GM12878 (cell line): ENCODE data around the gene BEST2. TPM values are rescaled to one million over a fixed set of nuclear protein-coding genes. Genes with fewer than 3 reads are reported as not detected.

Source experiments
- BCL3 ChIP-seq: IDR thresholded peaks from 2 replicates; pipeline ENCODE4 v1.6.1; 2011; ENCODE audit warnings: borderline replicate concordance, low read depth, mild to moderate bottlenecking, moderate library complexity, low read length; ENCODE audit not compliant: insufficient read depth, poor library complexity, severe bottlenecking
- CHD4 ChIP-seq: fragments of 200-600 bp; sonication (generic); IDR thresholded peaks from 2 replicates; pipeline ENCODE4 v1.6.1; 2016; ENCODE audit warnings: mild to moderate bottlenecking
- E4F1 ChIP-seq: fragments of 450-650 bp; IDR thresholded peaks from 2 replicates; pipeline ENCODE4 v1.6.1; 2018; ENCODE audit warnings: borderline replicate concordance, mild to moderate bottlenecking; ENCODE audit not compliant: partially characterized antibody
- EED ChIP-seq: sonication (generic); IDR thresholded peaks from 2 replicates; pipeline ENCODE4 v1.6.1; 2016; ENCODE audit warnings: antibody characterized with exemption, low read depth
- ESRRA ChIP-seq: IDR thresholded peaks from 2 replicates; pipeline ENCODE4 v1.6.1; 2012; ENCODE audit warnings: mild to moderate bottlenecking, low read length, improper control_type of control experiment
- HDGF ChIP-seq: fragments of 450-650 bp; IDR thresholded peaks from 2 replicates; pipeline ENCODE4 v1.6.1; 2016; ENCODE audit warnings: antibody characterized with exemption
- MXI1 ChIP-seq: fragments of 150-350 bp; IDR thresholded peaks from 2 replicates; pipeline ENCODE4 v1.6.1; 2011; ENCODE audit warnings: low read depth, mild to moderate bottlenecking, inconsistent platforms, low read length, improper control_type of control experiment
- NR2F1 ChIP-seq: fragments of 450-650 bp; conservative IDR thresholded peaks from 2 replicates; pipeline ENCODE4 v1.6.1; 2017; ENCODE audit warnings: mild to moderate bottlenecking
- NRF1 ChIP-seq: conservative IDR thresholded peaks from 2 replicates; pipeline ENCODE4 v1.6.1; 2011; ENCODE audit warnings: mild to moderate bottlenecking, low read depth, low read length, improper control_type of control experiment
- POLR2A ChIP-seq: IDR thresholded peaks from 2 replicates; pipeline ENCODE4 v1.6.1; 2011; ENCODE audit warnings: low read depth, mild to moderate bottlenecking, low read length
- POLR2AphosphoS5 ChIP-seq: IDR thresholded peaks from 2 replicates; pipeline ENCODE4 v1.6.1; 2011; ENCODE audit warnings: mild to moderate bottlenecking, low read length, inconsistent platforms
- RAD21 ChIP-seq: IDR thresholded peaks from 2 replicates; pipeline ENCODE4 v1.6.1; 2011; ENCODE audit warnings: mild to moderate bottlenecking, low read depth, low read length, moderate library complexity; ENCODE audit not compliant: insufficient read depth
- SUPT20H ChIP-seq: IDR thresholded peaks from 2 replicates; pipeline ENCODE4 v1.6.1; 2011; ENCODE audit warnings: low read depth, mild to moderate bottlenecking, low read length, moderate library complexity, borderline replicate concordance; ENCODE audit not compliant: control insufficient read depth
- USF2 ChIP-seq: IDR thresholded peaks from 2 replicates; pipeline ENCODE4 v1.6.1; 2011; ENCODE audit warnings: low read depth, low read length, improper control_type of control experiment, borderline replicate concordance
- ZBTB33 ChIP-seq: fragments of 450-650 bp; IDR thresholded peaks from 2 replicates; pipeline ENCODE4 v1.6.1; 2017; ENCODE audit warnings: mild to moderate bottlenecking
- ZNF217 ChIP-seq: fragments of 450-650 bp; IDR thresholded peaks from 2 replicates; pipeline ENCODE4 v1.6.1; 2017; ENCODE audit warnings: antibody characterized with exemption, mild to moderate bottlenecking
- polyA plus RNA-seq, 11 experiments: library from polyadenylated mRNA; depleted of rRNA in 4 of 11; unstranded in 6 of 11; stranded (reverse) in 5 of 11; fragments of >200 nt; fragmentation: Nextera tagmentation in 4 of 11; fragmentation: Illumina TruSeq in 1 of 11; extraction: Ambion mirVana in 4 of 11; extraction: Trizol in 1 of 11; gene quantifications; 1 replicate in 1 of 11; 2 replicates in 10 of 11; pipeline versions ENCODE4 v1.2.1 to v1.2.3, GENCODE V29; 2011 to 2016; ENCODE audit warnings: inconsistent platforms in 2 of 11, missing spikeins in 2 of 11, low read depth in 1 of 11
- total RNA-seq, 4 experiments: library from RNA; depleted of rRNA in 3 of 4; stranded (reverse); fragments of >200 nt in 3 of 4; fragmentation: Illumina TruSeq in 1 of 4; extraction: Trizol in 1 of 4; gene quantifications; 2 replicates each; pipeline versions ENCODE4 v1.2.1 to v1.2.3, GENCODE V29; 2013 to 2021

The BEST2 gene
- total and polyA plus RNA-seq, 10 of the 15 experiments (the other 5 are each of a cell fraction or from before 2014, with no cell fraction given), result not detected

GRCh38 chr19:12788682-12789097 lies 37.1 kb downstream of the BEST2 start (continued):
- TF ChIP-seq ZBTB33 (no peak), NRF1 (no peak), SUPT20H (no peak), ESRRA (peak; percentile 90), MXI1 (peak; percentile 38; the same call in 1 of the 2 replicates), BCL3 (peak; percentile 87), HDGF (peak; percentile 41; the same call in 1 of the 2 replicates), EED (peak; percentile 86), RAD21 (0 out of 2 replicates have a peak, but pooled peaks have one; percentile 9), USF2 (no peak), E4F1 (no peak), NR2F1 (peak; percentile 96), CHD4 (no peak), POLR2AphosphoS5 (peak; percentile 40; the same call in 1 of the 2 replicates), ZNF217 (no peak), POLR2A (peak; percentile 66)
